Measurements from ENCODE around the gene GYS2. TPM values are rescaled to one million over a fixed set of nuclear protein-coding genes. Genes with fewer than 3 reads are reported as not detected.
A peak's percentile ranks its signal among the peaks of the same experiment; 100 is the strongest.
"Not testable (repeated sequence)": the region's sequence is repeated elsewhere in the genome, so short reads cannot be mapped to it uniquely, and the experiment has no call there.

Gene GYS2
- total RNA-seq, 1 donor from 2014 or later = not detected

- H3K9me3 Mint-ChIP-seq (ENCODE audit: low read depth) = no peaks in the 10 kb centered on the region
- peaks cover 39% of the 10 kb centered on the region for H3K4me1 Mint-ChIP-seq (ENCODE audit: low read depth)
- no peak for TF ChIP-seq CTCF (IDR thresholded peaks at IDR 0.05)
- no peak for DNase-seq (ENCODE audit: low spot score)
- H3K36me3 Mint-ChIP-seq (ENCODE audit: low read depth) = peaks cover 48% of the 10 kb centered on the region
- no peak overlapping the region for H3K4me3 Mint-ChIP-seq (ENCODE audit: unreplicated experiment)
- H3K27ac Mint-ChIP-seq (ENCODE audit: unreplicated experiment) = peak overlapping the region; percentile 32
- no peaks in the 10 kb centered on the region for H3K27me3 Mint-ChIP-seq (ENCODE audit: low read depth)
Measured at GRCh38 chr12:21647179-21647578, 42.5 kb upstream of the GYS2 start.

- H3K4me1 Mint-ChIP-seq (ENCODE audit: low read depth) = peaks cover 36% of the 10 kb centered on the region
- not testable (repeated sequence) for DNase-seq (ENCODE audit: low spot score); H3K4me3 Mint-ChIP-seq (ENCODE audit: unreplicated experiment)
Measured at GRCh38 chr12:21645041-21645500, 40.4 kb upstream of the GYS2 start.

GRCh38 chr12:21644516-21644915 is 39.9 kb upstream of the GYS2 start:
- Mint-ChIP-seq H3K36me3 (ENCODE audit: low read depth) (peaks cover 44% of the 10 kb centered on the region), H3K4me3 (ENCODE audit: unreplicated experiment) (no peak overlapping the region), H3K4me1 (ENCODE audit: low read depth) (peaks cover 37% of the 10 kb centered on the region), H3K9me3 (ENCODE audit: low read depth) (no peaks in the 10 kb centered on the region), H3K27ac (ENCODE audit: unreplicated experiment) (no peak overlapping the region), H3K27me3 (ENCODE audit: low read depth) (no peaks in the 10 kb centered on the region)
- no peak for DNase-seq (ENCODE audit: low spot score)
- TF ChIP-seq CTCF (IDR thresholded peaks at IDR 0.05) = no peak

More at GRCh38 chr12:21645041-21645500, 40.4 kb upstream of the GYS2 start:
- peaks cover 45% of the 10 kb centered on the region for H3K36me3 Mint-ChIP-seq (ENCODE audit: low read depth)
- peak overlapping the region; percentile 41 for H3K27ac Mint-ChIP-seq (ENCODE audit: unreplicated experiment)
- H3K27me3 Mint-ChIP-seq (ENCODE audit: low read depth); H3K9me3 Mint-ChIP-seq (ENCODE audit: low read depth): not testable (repeated sequence)

GRCh38 chr12:21643758-21644157 is 39.1 kb upstream of the GYS2 start:
- Mint-ChIP-seq H3K4me3 (ENCODE audit: unreplicated experiment) (no peak overlapping the region), H3K27me3 (ENCODE audit: low read depth) (no peaks in the 10 kb centered on the region), H3K4me1 (ENCODE audit: low read depth) (peaks cover 43% of the 10 kb centered on the region), H3K9me3 (ENCODE audit: low read depth) (no peaks in the 10 kb centered on the region), H3K36me3 (ENCODE audit: low read depth) (peaks cover 48% of the 10 kb centered on the region), H3K27ac (ENCODE audit: unreplicated experiment) (no peak overlapping the region)
- TF ChIP-seq CTCF (IDR thresholded peaks at IDR 0.05) = no peak
- DNase-seq (ENCODE audit: low spot score) = no peak

GRCh38 chr12:21642707-21643389 is 38.2 kb upstream of the GYS2 start:
- no peak for TF ChIP-seq CTCF (IDR thresholded peaks at IDR 0.05)
- no peaks in the 10 kb centered on the region for H3K9me3 Mint-ChIP-seq (ENCODE audit: low read depth)
- no peak overlapping the region for H3K4me3 Mint-ChIP-seq (ENCODE audit: unreplicated experiment)
- no peaks in the 10 kb centered on the region for H3K27me3 Mint-ChIP-seq (ENCODE audit: low read depth)
- H3K27ac Mint-ChIP-seq (ENCODE audit: unreplicated experiment) = peak overlapping the region; percentile 17
- no peak for DNase-seq (ENCODE audit: low spot score)
- peaks cover 52% of the 10 kb centered on the region for H3K36me3 Mint-ChIP-seq (ENCODE audit: low read depth)
- H3K4me1 Mint-ChIP-seq (ENCODE audit: low read depth) = peaks cover 51% of the 10 kb centered on the region
